GM10847 (cell line): ENCODE results near the gene RPS6KC1.

Experiments used
- POLR2A ChIP-seq: IDR thresholded peaks from 2 replicates; pipeline ENCODE4 v1.6.1; 2011; ENCODE audit not compliant: insufficient read length; ENCODE audit errors: extremely low read depth

RPS6KC1 gene

GRCh38 chr1:213242883-213243282 lies 191.8 kb downstream of the RPS6KC1 start:
- no peak for TF ChIP-seq POLR2A

GRCh38 chr1:213244664-213245091 lies 193.6 kb downstream of the RPS6KC1 start:
- no peak for TF ChIP-seq POLR2A

- TF ChIP-seq POLR2A, result no peak
Measured at GRCh38 chr1:213245260-213245910, 194.3 kb downstream of the RPS6KC1 start.

- no peak for TF ChIP-seq POLR2A
Measured at GRCh38 chr1:213247038-213247437, 196.0 kb downstream of the RPS6KC1 start.

GRCh38 chr1:213249395-213249794 lies 198.4 kb downstream of the RPS6KC1 start:
- no peak for TF ChIP-seq POLR2A

GRCh38 chr1:213250041-213250440 lies 199.0 kb downstream of the RPS6KC1 start:
- TF ChIP-seq POLR2A, result no peak

- no peak for TF ChIP-seq POLR2A
Measured at GRCh38 chr1:213250446-213250845, 199.4 kb downstream of the RPS6KC1 start.

- TF ChIP-seq POLR2A, result no peak
Measured at GRCh38 chr1:213251972-213252371, 200.9 kb downstream of the RPS6KC1 start.

GRCh38 chr1:213256438-213257087 lies 205.5 kb downstream of the RPS6KC1 start:
- no peak for TF ChIP-seq POLR2A

- TF ChIP-seq POLR2A, result no peak
Measured at GRCh38 chr1:213260311-213261075, 209.5 kb downstream of the RPS6KC1 start.

GRCh38 chr1:213264531-213264930 lies 213.5 kb downstream of the RPS6KC1 start:
- no peak for TF ChIP-seq POLR2A

GRCh38 chr1:213266983-213267772 lies 216.1 kb downstream of the RPS6KC1 start:
- TF ChIP-seq POLR2A, result no peak

GRCh38 chr1:213268221-213268620 lies 217.2 kb downstream of the RPS6KC1 start:
- TF ChIP-seq POLR2A, result no peak

GRCh38 chr1:213269829-213270228 lies 218.8 kb downstream of the RPS6KC1 start:
- no peak for TF ChIP-seq POLR2A

GRCh38 chr1:213273546-213273945 lies 222.5 kb downstream of the RPS6KC1 start:
- no peak for TF ChIP-seq POLR2A
